HG02623 (cell line): ENCODE measurements around the gene RCHY1.
"Not testable (repeated sequence)": the region's sequence is repeated elsewhere in the genome, so short reads cannot be mapped to it uniquely, and the experiment has no call there.

Experiments
- ATAC-seq: cut with Tn5 transposase; IDR thresholded peaks from one replicate; pipeline ENCODE4 v1.9.1; 2021; ENCODE audit warnings: moderate library complexity; ENCODE audit not compliant: unreplicated experiment

Gene RCHY1

GRCh38 chr4:75514131-75514948 lies at the start of gene RCHY1, which contains the start of gene THAP6:
Gene RCHY1, minus strand, starts transcription at chr4:75514403. Its CDS starts 117 bp downstream, at chr4:75514286.
Gene THAP6, plus strand, starts transcription at chr4:75514473. Its CDS starts 980 bp downstream, at chr4:75515453.
- ATAC-seq, result peak; percentile 91

DNA sequence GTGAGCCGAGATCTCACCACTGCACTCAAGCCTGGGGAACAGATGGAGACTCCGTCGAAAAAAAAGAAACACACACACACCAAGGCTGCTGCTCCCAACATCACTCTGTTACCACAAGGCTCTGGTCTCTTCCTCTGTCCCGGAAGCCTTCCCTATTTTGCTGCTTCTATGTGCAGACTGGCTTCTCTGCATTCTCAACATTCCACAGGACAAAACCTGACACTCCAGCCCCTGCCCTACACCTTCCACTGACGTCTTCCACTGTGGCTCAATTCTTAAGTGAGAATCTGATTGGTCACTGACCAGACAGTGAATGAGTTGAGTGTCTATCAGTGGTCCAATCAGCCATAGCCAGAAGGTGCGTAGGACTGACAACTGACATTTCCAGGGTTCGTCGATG lies 47.6 kb upstream of the RCHY1 start:
- no peak for ATAC-seq

- no peak for ATAC-seq
These were observed 43.5 kb upstream of the RCHY1 start for GRCh38 chr4:75557696-75558095.

GRCh38 chr4:75555294-75556164 lies 41.3 kb upstream of the RCHY1 start, which contains the start of gene ODAPH:
Gene ODAPH, plus strand, starts transcription at chr4:75556066. Its CDS starts 17 bp downstream, at chr4:75556083.
- peak; percentile 95 for ATAC-seq

DNA sequence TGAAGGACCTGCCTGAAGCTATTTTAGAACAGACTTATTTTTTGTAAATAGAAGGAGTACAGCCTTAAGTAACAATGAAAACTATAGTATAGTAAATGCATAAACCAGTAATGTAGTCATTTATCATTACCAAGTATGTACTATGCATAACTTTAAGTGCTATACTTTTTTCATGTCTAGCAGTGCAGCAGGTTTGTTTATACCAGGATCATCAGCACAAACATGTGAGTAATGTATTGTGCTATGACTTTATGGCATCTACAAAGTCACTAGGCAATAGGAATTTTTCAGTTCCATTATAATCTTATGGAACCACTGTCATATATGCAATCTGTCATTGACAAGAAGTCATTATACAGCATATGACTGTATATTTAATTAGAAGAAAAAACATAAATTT lies 38.2 kb upstream of the RCHY1 start:
- ATAC-seq, result no peak

DNA sequence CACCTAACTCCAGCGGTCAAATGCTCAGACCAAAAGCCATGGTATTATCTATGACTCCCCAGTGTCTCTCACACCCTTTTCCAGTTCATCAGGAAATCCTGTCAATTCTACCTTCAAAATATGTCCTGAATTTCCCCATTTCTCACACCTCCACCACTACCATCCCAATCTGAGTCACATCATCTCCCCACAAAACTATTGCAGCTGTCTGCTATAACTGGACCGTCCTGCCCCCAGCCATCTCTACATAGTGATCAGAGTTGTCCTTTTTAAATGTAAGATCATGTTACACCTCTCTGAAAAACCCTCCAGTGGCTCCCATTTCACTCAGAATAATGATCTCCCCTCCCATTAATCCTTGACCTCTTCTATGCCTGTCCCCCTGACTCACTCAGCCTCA lies 34.8 kb upstream of the RCHY1 start:
- ATAC-seq, result no peak

DNA sequence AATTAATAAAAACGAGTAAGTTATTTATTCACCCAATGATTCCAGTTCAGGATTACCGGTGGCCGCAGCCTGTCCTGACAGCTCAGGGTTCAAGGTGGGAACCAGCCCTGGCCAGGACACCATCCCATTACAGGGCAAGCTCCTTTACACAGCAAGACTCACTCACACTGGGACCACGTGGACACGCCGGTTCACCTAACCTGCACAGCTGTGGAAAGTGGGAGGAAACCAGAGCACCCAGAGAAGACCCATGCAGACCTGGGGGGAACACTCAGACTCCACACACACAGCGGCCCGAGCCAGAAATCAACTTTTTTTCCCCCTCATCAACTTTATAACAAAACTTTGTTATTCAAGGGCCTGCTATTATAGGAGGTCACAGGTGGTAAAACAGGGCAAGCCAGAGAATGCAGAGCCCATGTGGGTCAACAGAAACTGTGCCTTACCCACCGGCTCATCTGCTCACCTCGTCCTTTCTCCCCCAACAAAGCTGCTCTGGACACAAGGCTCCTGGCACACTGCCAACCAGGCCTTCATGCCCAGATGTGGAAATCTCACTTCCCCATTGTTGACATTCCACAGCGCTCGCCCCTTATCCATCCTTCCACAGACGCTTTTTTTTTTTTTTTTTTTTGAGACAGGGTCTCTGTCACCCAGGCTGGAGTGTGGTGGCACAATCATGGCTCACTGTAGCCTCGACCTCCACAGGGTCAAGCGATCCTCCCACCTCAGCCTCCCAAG lies 33.6 kb upstream of the RCHY1 start:
- no peak for ATAC-seq

- ATAC-seq, result no peak
These were observed 31.3 kb upstream of the RCHY1 start for GRCh38 chr4:75545526-75545925.

DNA sequence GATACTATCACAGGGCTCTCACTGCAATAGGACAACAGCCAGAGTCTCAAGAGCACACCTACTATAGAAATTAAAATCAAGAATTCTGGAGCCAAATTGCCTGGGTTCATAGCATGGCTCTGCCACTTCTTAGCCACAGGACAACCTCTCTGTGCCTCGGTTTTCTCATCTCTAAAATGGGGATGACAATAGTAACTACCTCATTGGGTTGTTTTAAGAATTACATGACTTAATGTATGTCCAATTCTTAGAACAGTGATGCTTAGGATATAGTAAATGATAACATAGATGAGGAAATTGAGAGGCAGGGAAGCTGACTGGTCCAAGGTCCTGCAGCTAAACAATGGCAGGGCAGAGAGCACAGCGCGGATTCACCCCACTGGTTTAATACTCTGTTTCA lies 30.7 kb upstream of the RCHY1 start:
- no peak for ATAC-seq

- not testable (repeated sequence) for ATAC-seq
These were observed 30.0 kb upstream of the RCHY1 start for GRCh38 chr4:75544220-75544619.

DNA sequence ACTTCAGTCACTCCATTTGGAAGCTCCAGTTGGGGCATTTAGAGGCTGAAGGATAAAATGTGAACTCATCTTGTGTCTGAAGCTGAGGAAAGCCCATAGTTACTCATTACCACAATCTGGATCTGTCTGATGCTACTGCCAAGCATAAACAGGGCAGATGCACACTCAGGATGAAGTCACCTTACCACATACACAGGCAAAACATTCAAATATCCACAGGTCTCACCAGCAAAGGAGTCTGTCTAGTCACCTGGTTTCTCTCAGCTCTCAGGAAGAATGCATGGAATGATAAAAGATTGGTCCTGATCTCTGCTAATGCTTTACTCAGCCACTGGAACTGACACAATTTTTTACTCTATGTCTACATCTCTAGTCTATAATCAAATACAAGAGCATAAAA lies 28.6 kb upstream of the RCHY1 start:
- no peak for ATAC-seq

DNA sequence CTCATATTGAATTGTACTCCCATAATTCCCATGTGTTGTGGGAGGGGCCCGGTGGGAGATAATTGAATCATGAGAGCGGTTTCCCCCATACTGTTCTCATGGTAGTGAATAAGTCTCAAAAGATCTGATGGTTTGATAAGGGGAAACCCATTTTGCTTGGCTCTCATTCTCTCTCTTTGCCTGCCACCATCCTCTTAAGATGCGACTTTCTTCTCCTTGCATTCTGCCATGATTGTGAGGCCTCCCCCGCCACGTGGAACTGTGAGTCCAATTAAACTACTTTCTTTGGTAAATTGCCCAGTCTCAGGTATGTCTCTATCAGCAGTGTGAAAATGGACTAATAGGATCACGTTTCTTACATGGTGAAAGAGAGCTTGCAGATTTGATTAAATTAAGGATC lies 23.1 kb upstream of the RCHY1 start:
- not testable (repeated sequence) for ATAC-seq

DNA sequence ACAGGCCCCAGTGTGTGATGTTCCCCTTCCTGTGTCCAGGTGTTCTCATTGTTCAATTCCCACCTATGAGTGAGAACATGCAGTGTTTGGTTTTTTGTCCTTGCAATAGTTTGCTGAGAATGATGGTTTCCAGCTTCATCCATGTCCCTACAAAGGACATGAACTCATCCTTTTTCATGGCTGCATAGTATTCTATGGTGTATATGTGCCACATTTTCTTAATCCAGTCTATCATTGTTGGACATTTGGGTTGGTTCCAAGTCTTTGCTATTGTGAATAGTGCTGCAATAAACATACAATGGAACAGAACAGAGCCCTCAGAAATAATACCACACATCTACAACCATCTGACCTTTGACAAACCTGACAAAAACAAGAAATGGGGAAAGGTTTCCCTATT lies 19.7 kb upstream of the RCHY1 start:
- ATAC-seq, result not testable (repeated sequence)

DNA sequence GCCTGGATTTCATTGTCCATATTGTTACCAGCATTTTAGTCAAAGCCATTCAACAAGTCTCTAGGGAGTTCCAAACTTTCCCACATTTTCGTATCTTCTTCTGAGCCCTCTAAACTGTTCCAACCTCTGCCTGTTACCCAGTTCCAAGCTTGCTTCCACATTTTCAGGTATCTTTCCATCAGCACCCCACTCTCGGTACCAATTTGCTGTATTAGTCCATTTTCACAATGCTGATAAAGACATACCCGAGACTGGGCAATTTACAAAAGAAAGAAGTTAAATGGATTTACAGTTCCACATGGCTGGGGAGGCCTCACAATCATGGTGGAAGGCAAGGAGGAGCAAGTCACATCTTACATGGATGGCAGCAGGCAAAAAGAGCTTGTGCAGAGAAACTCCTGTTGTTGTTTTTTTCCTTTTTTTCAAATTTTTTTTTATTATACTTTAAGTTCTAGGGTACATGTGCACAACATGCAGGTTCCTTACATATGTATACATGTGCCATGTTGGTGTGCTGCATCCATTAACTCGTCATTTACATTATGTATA lies 19.2 kb upstream of the RCHY1 start:
- ATAC-seq, result not testable (repeated sequence)

- not testable (repeated sequence) for ATAC-seq
These were observed 17.4 kb upstream of the RCHY1 start for GRCh38 chr4:75531536-75532143.

DNA sequence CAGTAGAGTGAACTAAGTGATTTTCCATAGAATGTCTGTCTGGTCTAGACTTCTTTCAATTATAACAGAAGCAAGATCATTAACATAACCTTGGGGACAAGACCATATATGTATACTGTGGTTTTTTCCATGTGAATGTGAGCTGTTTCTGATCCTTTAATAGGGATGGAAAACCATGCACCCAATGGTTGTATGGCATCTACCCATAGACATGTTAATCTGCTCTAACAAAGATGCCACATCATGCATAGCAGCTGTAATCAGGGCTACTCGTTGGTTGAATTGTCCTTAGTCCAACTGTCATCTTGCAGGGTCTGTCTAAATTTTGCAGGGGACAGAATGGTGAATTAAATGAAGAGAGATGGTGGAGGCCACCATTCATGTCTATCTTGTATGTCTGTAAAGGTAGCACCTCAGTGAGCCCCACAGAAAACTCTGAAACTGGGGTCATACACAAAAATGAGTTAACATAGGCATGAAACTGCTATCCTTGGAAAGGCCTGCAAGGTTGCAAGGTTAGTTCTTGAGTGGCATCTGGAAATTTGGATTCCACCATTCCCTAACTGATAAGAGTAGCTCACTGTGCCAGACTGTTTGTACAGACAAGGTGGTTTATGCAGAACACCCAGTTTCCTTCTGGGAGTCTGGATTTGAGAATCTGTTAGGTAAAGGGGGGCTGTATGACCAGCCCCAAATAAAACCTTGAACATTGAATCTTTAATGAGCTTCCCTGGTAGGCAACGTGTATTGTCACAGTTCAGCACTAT lies 16.5 kb upstream of the RCHY1 start:
- no peak for ATAC-seq

GRCh38 chr4:75527482-75527881 lies 13.3 kb upstream of the RCHY1 start:
- ATAC-seq, result no peak

- no peak for ATAC-seq
These were observed 11.7 kb upstream of the RCHY1 start for GRCh38 chr4:75525910-75526309.

GRCh38 chr4:75525086-75525485 lies 10.9 kb upstream of the RCHY1 start:
- no peak for ATAC-seq

GRCh38 chr4:75519452-75519851 lies 5.2 kb upstream of the RCHY1 start:
- not testable (repeated sequence) for ATAC-seq
